ENCODE results near the gene TMEM250. TPM values are rescaled to one million over a fixed set of nuclear protein-coding genes. Genes with fewer than 3 reads are reported as not detected.

TMEM250 gene
- polyA plus RNA-seq, 1 donor, result 36.2 TPM

DNA sequence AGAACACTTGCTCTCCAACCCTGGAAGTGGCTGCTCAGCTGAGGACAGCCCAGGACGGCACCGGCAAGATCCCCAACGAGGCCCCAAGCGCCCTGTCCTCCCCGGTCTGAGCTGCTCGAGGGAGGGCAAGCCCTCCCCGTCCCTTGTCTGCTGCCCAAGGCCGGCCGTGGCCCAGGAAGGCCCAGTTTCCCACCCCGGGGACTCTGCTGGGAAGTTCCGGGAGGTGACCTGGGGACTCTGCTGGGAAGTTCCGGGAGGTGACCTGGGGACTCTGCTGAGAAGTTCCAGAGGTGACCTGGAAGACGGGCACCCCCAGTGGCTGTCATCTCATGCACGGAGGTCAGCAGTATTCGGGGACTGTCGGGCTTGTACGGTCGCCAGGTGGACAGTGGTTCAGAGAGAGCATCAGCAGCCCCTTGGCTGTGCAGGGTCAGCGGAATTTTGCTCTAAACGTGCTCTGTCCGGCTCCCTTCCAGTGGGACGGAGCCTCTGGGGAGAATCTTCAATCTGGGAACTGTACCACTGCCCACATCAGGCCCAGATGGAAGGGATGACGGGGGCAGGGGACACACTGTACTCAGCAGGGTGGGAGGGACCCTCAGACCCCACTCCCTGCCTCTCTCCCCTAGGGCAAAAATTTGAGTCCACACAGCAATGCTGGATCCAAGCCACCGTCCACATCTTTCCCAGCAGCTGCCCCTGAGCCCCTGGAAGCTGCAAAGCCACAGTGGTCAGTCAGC is 30.8 kb downstream of the TMEM250 start:
- no peaks in the 10 kb centered on the region for H3K27me3 ChIP-seq (ENCODE audit: control insufficient read depth, insufficient read depth, low read length)
- DNase-seq, result no peak
- peaks cover 30% of the 10 kb centered on the region for H3K4me1 ChIP-seq (ENCODE audit: control insufficient read depth, insufficient read depth, low read length)
- no CpG with 5 or more reads among the region's 24 CpGs for WGBS (ENCODE audit: insufficient coverage, low lambda C conversion rate)
- H3K9me3 ChIP-seq (ENCODE audit: control insufficient read depth, low read depth, low read length), result no peaks in the 10 kb centered on the region
- H3K36me3 ChIP-seq (ENCODE audit: control insufficient read depth, insufficient read depth, low read length), result peaks cover 20% of the 10 kb centered on the region
- no peak overlapping the region for H3K27ac ChIP-seq (ENCODE audit: low read length)
- no peak overlapping the region for H3K4me3 ChIP-seq (ENCODE audit: low read length)

GRCh38 chr9:136086951-136087740 is 31.5 kb downstream of the TMEM250 start:
- H3K27ac ChIP-seq (ENCODE audit: low read length), result no peak overlapping the region
- DNase-seq, result no peak
- peaks cover 22% of the 10 kb centered on the region for H3K4me1 ChIP-seq (ENCODE audit: control insufficient read depth, insufficient read depth, low read length)
- H3K4me3 ChIP-seq (ENCODE audit: low read length), result no peak overlapping the region
- H3K27me3 ChIP-seq (ENCODE audit: control insufficient read depth, insufficient read depth, low read length), result no peaks in the 10 kb centered on the region
- peaks cover 22% of the 10 kb centered on the region for H3K36me3 ChIP-seq (ENCODE audit: control insufficient read depth, insufficient read depth, low read length)
- H3K9me3 ChIP-seq (ENCODE audit: control insufficient read depth, low read depth, low read length), result no peaks in the 10 kb centered on the region
- no CpG with 5 or more reads among the region's 21 CpGs for WGBS (ENCODE audit: insufficient coverage, low lambda C conversion rate)

DNA sequence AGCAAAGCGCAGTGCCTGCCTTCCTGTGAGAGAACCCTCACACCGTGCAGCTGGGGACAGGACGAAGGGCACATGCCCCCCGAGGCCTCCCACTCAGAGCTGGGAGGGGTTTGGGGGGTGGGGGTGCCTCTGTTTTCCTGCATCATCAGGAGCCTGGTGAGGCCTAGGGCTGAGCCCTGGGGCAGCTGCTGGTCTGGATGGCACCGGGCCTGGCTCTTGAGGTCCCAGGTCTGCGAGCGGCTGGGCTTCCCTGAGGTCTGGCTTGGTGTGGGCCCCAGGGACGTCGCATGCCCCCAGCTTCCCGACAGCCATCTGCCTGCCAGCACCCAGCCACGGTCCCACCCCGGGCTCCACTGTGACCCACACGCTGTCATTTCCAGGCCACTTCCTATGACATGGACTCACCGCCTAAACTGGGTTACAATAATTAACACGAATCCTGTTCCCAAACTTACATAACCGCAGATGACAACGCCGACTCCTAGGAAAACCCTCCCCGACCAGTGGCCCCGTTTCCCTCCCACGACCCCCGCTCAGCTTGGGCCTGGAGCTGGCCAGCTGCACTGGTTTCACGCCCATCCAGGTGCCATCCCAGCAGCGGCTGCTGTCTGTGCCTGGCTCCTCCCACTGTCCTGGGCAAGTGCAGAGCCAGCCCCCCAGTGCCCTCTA is 32.3 kb downstream of the TMEM250 start:
- DNase-seq, result no peak
- Histone ChIP-seq H3K9me3 (ENCODE audit: control insufficient read depth, low read depth, low read length) (no peaks in the 10 kb centered on the region), H3K27me3 (ENCODE audit: control insufficient read depth, insufficient read depth, low read length) (no peaks in the 10 kb centered on the region), H3K36me3 (ENCODE audit: control insufficient read depth, insufficient read depth, low read length) (peaks cover 15% of the 10 kb centered on the region), H3K4me3 (ENCODE audit: low read length) (no peak overlapping the region), H3K4me1 (ENCODE audit: control insufficient read depth, insufficient read depth, low read length) (peaks cover 14% of the 10 kb centered on the region), H3K27ac (ENCODE audit: low read length) (no peak overlapping the region)
- no CpG with 5 or more reads among the region's 24 CpGs for WGBS (ENCODE audit: insufficient coverage, low lambda C conversion rate)

- no peak overlapping the region for H3K27ac ChIP-seq (ENCODE audit: low read length)
These were observed 32.9 kb downstream of the TMEM250 start for GRCh38 chr9:136085815-136086212.

GRCh38 chr9:136084063-136084944 is 34.4 kb downstream of the TMEM250 start:
- Histone ChIP-seq H3K4me3 (ENCODE audit: low read length) (no peak overlapping the region), H3K4me1 (ENCODE audit: control insufficient read depth, insufficient read depth, low read length) (peaks cover 3% of the 10 kb centered on the region), H3K9me3 (ENCODE audit: control insufficient read depth, low read depth, low read length) (no peaks in the 10 kb centered on the region), H3K27ac (ENCODE audit: low read length) (no peak overlapping the region), H3K27me3 (ENCODE audit: control insufficient read depth, insufficient read depth, low read length) (no peaks in the 10 kb centered on the region), H3K36me3 (ENCODE audit: control insufficient read depth, insufficient read depth, low read length) (peaks cover 20% of the 10 kb centered on the region)
- WGBS (ENCODE audit: insufficient coverage, low lambda C conversion rate), result no CpG with 5 or more reads among the region's 33 CpGs
- DNase-seq, result no peak

More at GRCh38 chr9:136085815-136086212, 32.9 kb downstream of the TMEM250 start:
- no peak for DNase-seq
- WGBS (ENCODE audit: insufficient coverage, low lambda C conversion rate), result no CpG with 5 or more reads among the region's 16 CpGs
- Histone ChIP-seq H3K4me1 (ENCODE audit: control insufficient read depth, insufficient read depth, low read length) (peaks cover 10% of the 10 kb centered on the region), H3K36me3 (ENCODE audit: control insufficient read depth, insufficient read depth, low read length) (peaks cover 18% of the 10 kb centered on the region), H3K9me3 (ENCODE audit: control insufficient read depth, low read depth, low read length) (no peaks in the 10 kb centered on the region), H3K27me3 (ENCODE audit: control insufficient read depth, insufficient read depth, low read length) (no peaks in the 10 kb centered on the region), H3K4me3 (ENCODE audit: low read length) (no peak overlapping the region)

DNA sequence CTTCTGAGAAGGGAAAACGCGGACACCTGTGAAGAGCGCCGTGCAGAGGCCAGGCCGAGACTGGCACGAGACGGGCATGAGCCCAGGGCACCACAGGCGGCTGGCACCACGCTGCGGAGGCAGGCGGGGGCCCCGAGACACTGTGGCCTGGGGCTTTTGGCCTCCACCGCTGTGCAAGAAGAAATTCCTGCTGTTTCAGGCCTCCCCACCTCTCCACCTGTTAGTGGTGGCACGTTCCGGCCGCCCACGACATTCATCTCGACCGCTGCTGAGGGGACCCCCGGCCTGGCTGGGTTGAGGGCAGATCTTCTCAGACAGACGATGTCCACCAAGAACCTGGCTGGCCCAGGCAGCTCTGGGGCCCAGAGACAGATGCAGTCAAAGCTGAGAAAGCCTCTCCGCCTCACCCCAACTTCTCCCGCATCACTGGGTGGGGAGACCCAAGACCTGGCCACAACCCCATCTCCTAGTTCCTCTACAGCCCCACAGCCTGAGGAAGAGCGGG is 35.1 kb downstream of the TMEM250 start:
- Histone ChIP-seq H3K9me3 (ENCODE audit: control insufficient read depth, low read depth, low read length) (no peaks in the 10 kb centered on the region), H3K27ac (ENCODE audit: low read length) (no peak overlapping the region), H3K4me3 (ENCODE audit: low read length) (no peak overlapping the region), H3K36me3 (ENCODE audit: control insufficient read depth, insufficient read depth, low read length) (peaks cover 20% of the 10 kb centered on the region), H3K27me3 (ENCODE audit: control insufficient read depth, insufficient read depth, low read length) (no peaks in the 10 kb centered on the region), H3K4me1 (ENCODE audit: control insufficient read depth, insufficient read depth, low read length) (no peaks in the 10 kb centered on the region)
- DNase-seq, result no peak
- no CpG with 5 or more reads among the region's 24 CpGs for WGBS (ENCODE audit: insufficient coverage, low lambda C conversion rate)

GRCh38 chr9:136082496-136083361 is 35.9 kb downstream of the TMEM250 start:
- Histone ChIP-seq H3K9me3 (ENCODE audit: control insufficient read depth, low read depth, low read length) (no peaks in the 10 kb centered on the region), H3K4me1 (ENCODE audit: control insufficient read depth, insufficient read depth, low read length) (no peaks in the 10 kb centered on the region), H3K27ac (ENCODE audit: low read length) (no peak overlapping the region), H3K27me3 (ENCODE audit: control insufficient read depth, insufficient read depth, low read length) (no peaks in the 10 kb centered on the region), H3K4me3 (ENCODE audit: low read length) (no peak overlapping the region), H3K36me3 (ENCODE audit: control insufficient read depth, insufficient read depth, low read length) (peaks cover 20% of the 10 kb centered on the region)
- no peak for DNase-seq
- no CpG with 5 or more reads among the region's 34 CpGs for WGBS (ENCODE audit: insufficient coverage, low lambda C conversion rate)

DNA sequence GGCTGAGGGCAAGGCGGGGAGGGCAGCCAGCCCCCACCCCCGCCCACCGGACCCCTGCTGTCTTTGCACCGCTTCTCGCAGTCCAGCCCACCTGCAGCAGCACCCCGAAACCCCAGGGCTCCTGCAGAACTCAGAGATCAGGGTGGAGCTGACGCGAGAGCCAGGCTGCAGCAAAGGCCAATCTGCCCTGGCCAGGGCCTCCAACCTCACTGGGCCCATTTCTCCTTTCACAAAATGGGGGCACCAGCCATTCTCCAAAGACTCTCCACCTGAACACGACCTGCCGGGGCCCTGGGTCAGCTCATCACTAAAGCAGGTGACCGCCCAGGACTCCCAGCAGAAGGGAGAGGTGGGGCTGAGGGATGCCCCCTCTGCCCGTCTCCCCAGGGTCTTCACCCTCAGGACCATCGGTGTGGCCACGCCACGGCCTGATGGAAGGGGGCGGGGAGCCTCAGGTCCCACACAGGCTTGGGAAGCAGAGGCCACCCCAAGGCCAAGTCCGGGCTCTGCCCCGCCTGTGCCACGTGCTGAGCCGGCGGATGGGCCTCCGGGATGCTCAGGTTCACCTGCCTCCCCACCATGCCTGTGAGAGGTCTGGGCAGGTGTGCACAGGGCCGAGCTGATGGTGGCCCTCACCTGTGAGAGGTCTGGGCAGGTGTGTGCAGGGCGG is 36.7 kb downstream of the TMEM250 start:
- no peak for DNase-seq
- Histone ChIP-seq H3K4me3 (ENCODE audit: low read length) (no peak overlapping the region), H3K27ac (ENCODE audit: low read length) (no peak overlapping the region), H3K27me3 (ENCODE audit: control insufficient read depth, insufficient read depth, low read length) (no peaks in the 10 kb centered on the region), H3K4me1 (ENCODE audit: control insufficient read depth, insufficient read depth, low read length) (no peaks in the 10 kb centered on the region), H3K9me3 (ENCODE audit: control insufficient read depth, low read depth, low read length) (no peaks in the 10 kb centered on the region), H3K36me3 (ENCODE audit: control insufficient read depth, insufficient read depth, low read length) (peaks cover 20% of the 10 kb centered on the region)
- WGBS (ENCODE audit: insufficient coverage, low lambda C conversion rate), result no CpG with 5 or more reads among the region's 24 CpGs
